HG02678 (cell line): Measurements from ENCODE around the gene TRAF1.
A peak's percentile ranks its signal among the peaks of the same experiment; 100 is the strongest.

Source experiments
- ATAC-seq: cut with Tn5 transposase; IDR thresholded peaks from one replicate; pipeline ENCODE4 v1.9.1; 2021; ENCODE audit warnings: mild to moderate bottlenecking, moderate library complexity; ENCODE audit not compliant: unreplicated experiment

TRAF1 gene

DNA sequence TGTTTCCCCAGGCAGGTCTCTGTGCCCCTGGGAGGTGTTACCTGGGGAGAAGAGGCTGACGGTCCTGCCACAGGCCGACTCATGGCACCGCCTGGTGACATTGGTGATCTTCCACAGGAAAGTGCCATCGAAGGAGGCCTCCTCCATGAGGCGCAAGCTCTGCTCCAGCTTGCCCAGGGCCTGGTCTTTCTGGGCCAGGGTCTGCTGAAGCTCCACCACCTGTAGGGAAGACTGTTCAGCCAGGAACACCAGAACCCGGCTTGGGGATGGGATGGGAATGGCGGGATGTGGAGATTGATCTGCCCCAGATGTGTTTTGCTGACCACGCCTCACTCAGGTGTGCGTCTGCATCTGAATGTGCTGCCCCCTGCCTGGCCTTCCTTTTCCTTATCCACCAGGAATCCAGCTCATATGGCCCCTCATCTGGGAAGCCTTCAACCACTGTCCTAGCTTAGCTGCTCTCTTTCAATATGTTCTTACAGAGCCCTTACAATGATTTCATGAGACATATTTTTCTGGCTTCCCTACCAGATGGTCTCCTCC, 15.2 kb downstream of the TRAF1 start:
- ATAC-seq = no peak

DNA sequence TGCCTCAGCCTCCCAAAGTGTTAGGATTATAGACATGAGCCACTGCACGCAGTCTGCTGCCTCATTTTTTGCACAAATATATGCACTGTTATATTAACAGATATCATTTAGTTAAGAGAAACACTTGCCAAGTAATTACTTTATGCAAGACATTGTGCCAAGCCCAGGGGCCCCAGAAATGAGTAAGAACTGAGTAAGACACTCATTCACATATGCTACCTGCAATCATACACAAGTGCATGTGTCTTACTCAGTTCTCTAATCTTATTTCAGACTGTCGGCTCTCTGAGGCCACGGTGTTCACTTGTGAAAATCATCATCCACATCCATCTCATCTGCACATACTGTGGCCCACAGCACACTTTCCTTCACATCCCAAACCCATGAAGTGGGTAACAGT, 16.0 kb downstream of the TRAF1 start:
- ATAC-seq = no peak

DNA sequence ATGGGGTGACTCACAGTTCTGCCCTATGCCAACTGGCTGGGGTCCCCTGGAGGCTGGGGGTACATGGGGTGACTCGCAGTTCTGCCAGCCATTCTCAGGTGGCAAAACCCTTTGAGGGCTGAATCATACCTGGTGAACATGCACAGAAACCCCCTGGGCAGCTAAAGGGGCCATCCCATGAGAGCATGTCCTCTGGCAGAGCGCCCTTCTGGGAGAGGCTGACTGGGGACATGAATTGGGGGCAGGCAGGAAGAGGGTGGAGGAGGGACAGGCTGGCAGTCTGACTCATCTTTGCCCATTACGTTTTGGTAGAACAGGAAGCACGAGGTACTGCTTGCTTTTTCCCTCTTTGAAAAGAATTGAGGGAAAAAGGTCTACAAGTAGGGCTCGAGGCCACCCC, 16.7 kb downstream of the TRAF1 start:
- no peak for ATAC-seq

DNA sequence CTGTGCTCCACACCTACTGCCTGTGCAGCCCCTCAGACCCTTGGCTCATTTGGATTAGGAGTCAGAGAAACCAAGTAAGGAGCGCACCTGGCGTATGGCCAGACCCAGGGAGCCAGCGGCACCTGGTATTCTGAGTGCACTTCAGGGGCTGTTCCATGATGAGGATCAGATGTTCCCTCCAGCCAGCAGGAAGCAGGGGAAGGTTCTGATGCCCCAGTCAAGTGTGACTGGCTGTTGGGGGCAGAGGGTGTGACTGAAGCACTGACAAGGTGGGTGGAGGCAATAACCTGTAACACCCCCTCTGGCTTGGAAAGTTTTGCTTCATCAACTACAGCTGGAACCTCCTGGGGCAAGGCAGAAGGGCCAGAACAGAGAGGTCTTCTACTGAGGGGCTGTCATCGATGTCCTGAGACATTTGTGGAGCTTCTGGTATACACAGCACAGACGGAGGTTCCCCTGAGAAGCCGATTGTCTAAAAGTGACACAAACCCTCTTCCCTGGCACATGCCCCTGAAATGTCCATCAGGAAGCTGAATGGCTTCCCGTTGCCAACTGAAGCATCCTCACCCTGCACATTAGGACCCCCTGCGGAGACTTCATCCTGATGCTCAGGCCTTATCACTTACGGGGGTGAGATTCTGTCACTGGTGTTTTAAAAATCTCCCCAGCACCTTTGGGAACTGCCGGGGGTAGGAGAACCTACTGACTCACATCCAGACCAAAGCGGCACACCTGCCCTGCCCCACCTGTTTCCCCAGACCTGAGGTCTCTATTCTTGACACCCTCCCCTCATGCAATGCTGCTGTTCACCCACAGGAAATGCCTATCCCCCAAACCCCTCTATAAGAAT, 21.1 kb downstream of the TRAF1 start:
- ATAC-seq = no peak

DNA sequence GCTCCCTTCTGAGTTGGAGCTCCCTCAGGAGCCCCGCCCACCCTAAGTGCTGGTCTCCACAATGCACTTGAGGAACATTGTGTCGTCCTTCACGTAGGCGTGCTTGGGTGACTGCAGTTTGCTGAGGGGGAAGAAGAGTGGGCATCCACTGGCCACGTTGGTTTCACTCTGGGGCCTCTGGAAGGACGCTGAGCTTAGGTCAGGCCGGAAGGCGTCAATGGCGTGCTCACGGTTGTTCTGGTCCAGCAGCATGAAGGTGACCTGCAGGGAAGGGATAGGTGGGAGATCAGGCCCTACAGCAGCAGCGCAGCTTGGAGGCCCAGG, 21.7 kb downstream of the TRAF1 start:
- no peak for ATAC-seq

DNA sequence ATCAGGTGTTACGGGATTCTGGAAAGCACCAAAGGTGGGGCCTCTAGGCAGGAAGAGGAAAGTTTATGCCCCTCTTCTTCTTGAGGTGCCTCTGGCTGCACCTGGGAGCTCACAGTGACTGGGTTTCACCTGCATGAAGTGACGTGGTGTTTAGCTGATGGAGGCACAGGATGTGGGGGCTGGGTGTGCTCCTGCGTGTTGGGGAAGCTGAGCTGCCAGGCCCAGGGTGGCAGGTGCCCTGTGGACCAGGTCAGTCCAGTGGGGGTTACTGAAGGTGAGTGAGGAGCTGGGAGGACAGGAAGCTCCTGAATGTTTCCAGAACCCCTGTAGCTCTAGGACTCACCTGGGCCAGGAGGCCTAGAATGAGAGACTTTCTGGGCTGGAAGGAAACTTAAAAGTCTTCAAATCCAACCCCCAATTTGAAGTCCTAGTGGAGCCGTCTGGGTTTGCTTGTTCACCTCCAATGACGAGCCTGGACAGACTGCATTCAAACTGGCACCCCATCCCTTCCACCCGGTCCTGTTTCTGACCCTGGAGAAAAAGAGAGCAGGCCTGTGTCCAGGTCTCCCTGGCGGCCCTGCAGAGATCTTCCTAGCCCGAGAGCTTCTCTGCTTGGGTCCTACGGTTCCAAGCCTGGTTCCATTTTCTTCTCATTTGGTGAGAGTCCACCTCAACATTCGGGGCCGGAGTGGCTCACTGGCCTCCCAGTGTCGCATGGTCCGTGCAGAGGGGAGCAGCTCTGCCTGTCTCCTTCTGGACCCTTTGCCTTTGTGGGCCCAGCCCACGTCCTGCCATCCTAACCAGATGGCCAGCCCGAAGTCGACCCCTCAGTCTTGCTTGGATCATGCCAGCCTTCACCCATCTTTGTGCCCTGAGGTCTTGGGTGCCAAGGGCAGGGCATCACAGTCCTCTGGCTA, 22.3 kb downstream of the TRAF1 start:
- ATAC-seq = no peak

DNA sequence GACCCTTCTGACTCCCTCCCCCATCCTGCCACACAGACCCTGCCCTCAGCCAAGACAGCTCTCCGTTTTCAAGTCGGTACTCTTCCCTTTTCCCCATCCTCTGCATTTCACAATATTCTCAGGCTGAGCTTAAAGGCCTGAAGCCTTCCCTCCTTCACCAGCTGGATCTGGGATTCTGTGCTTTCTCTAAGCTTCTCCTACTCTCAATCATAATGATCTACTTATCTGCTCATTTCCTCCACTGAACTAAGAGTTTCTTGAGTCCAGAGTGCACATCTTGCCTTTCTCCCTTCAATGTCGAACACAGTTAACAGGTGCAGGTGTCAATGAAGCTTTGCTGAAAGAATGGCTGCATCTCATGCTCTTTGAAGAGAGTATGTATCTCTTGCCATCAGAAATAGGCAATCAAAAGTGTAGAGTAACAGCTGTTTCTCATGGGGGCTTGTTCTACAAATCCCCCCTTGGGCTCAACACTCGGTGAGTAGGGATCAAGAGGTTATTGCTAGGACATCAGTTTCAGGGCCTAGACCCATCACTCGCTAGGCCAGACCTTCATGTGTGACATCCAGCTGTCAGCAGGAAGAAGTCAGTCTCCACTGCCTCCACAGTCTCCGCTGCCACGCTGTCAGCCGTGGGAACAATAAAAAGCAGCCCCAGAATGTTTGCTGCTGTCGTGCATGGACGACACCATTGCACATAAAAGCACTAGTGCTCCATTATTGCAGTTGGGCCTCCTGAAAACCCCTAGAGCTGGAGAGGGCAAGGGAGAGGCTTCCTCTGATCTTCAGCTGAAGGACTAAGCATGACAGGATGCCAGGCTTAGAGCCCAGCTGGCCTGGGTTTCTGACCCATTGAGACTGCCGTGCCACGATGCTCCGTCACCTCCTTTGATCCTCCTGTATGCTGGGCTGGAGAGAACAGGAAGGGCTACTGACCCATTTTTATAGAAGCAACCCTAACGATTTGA, 23.7 kb downstream of the TRAF1 start:
- ATAC-seq = no peak

DNA sequence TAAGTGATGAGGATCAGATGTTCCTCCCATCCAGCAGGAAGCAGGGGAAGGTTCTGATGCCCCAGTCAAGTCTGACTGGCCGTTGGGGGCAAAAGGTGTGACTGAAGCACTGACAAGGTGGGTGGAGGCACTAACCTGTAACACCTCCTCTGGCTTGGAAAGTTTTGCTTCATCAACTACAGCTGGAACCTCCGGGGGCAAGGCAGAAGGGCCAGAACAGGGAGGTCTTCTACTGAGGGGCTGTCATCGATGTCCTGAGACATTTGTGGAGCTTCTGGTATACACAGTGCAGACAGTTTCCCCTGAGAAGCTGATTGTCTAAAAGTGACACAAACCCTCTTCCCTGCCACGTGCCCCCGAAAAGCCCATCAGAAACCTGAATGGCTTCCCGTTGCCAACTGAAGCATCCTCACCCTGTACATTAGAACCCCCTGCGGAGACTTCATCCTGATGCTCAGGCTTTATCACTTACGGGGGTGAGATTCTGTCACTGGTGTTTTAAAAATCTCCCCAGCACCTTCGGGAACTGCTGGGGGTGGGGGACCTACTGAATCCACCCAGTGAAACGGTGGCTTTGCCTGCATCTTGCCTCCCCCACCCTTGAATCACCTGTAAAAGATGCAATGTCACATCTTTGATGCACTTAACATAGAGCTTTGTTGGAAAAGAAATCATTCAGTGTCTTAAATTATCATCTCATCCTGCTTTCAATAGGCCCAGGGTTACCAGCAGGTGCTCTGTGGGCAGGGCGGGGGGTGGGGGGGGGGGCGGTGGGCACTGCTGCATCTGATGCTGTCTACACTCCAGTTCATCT, 24.6 kb downstream of the TRAF1 start:
- ATAC-seq = no peak

DNA sequence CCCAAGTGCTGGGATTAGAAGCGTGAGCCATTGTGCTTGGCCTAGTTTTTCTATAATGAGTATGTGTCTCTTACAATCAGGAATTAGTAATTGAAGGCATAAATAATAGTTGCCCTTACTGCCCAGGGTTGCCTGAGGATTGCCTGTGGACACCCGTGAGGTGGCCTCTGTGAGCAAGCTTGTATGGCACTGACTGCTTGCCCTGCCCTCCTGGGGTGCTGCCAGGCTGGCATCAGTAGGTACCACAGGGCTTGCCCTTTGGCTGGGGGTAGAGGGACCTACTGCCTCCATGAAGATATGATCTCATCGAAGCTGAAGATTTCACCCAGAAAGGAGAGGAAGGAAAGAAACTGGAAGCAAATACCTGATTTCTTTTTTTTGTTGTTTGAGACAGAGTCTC, 25.8 kb downstream of the TRAF1 start:
- no peak for ATAC-seq

DNA sequence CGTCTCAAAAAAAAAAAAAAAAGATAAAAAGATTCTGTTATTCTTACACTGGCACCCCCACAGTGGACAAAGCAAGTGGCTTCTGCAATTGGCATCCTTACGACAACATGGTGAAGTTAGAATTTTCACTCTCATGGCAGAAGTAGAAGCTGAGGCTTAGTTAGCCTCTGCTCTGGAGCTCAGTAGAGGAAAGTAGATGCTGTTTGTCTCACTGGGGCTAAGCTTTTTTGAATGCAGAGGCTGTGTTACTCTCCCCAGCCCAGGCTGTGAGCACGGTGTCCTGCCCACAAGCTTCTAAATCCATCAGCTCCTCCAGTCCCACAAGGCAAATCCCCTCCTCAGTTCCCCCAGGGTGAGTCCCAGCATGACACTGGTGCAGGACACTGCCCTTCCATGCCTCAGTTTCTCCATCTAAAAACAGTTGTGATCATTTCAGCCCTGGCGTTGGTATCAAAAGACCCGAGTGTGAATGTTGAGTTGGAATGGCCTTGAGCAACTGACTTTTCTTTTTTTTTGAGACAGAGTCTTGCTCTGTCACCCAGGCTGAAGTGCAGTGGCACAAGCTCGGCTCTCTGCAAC, 27.0 kb downstream of the TRAF1 start:
- ATAC-seq = no peak

DNA sequence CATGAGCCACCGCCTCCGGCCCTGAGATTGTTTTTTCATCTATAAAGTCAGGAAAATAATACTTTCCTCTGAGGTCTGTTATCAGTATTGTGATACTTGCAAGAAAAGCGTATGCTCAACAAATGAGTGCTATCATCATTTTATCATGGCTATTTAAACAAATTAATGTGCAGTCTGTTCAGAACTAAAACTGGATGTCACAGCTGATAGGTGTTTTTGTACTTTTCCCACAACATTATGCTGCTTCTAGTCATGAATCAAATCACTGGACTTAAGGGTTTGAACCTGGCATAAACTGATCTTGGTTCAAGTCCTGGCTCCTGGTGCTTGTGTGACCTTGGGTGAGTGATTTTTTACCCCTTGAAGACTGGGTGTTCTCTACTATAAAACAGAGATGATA, 28.2 kb downstream of the TRAF1 start:
- ATAC-seq = no peak

DNA sequence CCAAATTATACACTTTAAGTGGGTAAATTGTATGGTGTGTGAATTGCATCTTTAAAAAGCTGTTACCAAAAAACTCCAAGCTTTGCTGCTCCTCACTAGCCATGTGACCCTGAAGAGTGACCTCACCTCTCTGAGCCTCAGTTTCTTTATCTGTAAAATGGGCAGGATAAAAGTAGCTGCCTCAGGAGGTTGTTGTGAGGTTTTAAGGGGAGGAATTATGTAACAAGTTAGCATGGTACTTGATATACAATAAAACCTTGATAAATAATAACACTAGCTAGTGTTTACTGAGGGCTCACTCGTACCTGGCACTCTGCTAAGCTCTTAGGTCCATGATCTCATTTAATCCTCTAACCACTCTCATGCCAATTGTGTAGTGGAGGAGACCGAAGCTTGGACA, 30.6 kb downstream of the TRAF1 start:
- no peak for ATAC-seq

DNA sequence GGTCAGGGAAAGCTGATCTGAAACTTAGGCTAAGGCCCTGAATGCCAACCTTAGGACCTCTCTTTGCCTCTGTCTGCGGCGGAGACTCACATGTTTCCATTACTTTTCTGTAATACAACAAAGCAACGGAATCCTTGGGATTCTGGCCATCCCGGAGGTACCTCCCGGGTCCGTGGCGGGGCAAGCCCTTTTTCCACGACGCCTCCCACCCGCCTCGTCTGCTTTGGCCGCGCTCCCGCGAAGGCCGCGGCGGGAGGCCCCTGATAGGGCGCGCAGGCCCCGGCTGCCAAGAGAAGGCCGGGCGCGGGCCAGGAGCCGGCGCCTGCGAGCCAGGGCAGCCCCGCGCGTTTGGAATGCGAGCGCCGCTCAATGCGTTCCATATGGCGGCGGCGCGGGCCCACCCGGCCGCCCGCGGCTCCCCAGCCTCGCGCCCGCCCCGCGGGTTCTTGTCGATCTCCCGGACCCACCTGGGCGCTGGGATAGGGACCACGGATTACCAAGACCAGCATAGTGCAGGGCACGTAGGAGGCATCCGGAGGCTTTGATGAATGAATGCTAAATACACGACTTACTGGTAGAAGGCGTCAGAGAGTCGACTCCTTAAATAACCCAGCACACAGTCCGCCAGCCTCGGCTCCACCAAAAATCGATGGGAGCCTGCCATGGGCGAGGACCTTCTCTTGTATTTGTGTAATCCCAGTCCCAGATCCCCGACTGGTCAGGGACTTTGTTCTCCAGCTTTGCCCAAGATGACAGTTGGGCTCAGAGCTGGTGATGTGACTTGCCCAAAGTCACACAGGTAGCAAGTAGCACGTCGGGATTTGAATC, 32.1 kb downstream of the TRAF1 start:
- no peak for ATAC-seq

DNA sequence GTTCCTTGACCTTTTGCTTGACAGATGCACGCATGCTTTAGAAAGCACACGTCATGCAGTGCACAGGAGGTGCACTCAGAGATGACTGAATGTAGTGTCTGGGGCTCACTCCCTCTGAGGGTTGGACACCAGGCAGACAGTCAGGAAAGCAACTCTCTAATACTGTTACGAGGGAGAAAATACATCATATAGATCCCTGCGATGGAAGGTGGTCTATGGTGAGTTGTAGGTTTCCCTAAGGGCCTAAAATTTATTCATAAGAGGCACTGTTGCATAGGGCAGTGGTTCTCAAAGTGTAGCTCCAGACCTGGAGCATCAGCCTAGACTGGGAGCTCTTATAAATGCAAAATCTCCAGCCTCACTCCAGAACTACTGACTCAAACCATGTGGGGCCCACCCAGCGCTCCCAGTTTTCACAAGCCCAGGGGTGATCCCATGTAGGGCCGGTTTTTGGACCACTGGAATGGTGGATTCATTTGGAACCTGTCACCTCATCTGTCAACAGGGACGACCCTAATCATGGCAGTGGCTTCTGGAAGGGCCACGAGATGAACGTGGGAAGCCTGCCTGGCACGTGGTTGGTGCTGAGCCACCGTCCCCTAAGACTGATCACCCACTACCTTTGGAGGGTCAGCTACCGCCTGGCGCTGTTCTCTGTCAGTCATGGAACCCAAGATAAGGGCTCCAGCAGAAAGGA, 32.8 kb downstream of the TRAF1 start:
- no peak for ATAC-seq

DNA sequence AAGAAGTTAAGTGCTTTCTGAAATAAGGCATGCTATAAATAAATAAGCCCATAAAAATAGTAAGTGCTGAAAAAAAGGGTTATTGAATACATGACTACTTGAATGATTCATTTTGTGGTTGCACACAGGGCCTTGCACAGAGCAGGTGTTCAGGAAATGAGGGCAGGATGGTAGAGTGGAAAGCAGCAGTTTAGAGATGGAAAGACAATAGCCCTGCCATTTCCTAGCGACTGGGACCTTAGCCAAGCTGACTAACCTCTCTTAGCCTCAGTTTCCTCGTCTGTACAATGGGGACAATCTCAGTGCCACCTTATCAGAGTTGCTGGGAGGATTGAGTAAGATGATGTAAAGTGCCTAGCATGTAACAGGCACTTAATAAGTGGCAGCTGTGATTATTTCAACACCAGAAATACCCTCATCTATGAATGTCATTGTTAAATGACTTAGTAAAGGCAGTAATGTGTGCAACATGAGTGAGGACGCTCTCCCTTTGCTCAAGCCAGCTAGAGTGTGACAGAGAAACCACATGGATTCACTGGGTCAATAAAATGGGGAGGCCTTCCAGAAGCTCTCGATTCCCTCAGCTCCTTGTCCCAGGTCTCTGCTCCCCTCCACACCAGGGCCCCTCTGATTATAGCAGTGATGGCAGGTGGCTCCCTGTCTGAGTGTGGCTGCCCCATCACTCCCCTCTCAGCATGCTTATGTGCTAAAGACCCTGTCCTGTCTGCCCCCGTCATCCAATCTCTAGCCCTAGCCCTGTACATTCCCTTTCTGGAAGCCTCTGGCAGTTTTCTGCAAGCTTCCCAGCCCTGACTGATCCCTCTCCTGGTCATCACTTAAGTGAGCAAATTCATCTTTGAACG, 33.6 kb downstream of the TRAF1 start:
- peak; percentile 59 for ATAC-seq

DNA sequence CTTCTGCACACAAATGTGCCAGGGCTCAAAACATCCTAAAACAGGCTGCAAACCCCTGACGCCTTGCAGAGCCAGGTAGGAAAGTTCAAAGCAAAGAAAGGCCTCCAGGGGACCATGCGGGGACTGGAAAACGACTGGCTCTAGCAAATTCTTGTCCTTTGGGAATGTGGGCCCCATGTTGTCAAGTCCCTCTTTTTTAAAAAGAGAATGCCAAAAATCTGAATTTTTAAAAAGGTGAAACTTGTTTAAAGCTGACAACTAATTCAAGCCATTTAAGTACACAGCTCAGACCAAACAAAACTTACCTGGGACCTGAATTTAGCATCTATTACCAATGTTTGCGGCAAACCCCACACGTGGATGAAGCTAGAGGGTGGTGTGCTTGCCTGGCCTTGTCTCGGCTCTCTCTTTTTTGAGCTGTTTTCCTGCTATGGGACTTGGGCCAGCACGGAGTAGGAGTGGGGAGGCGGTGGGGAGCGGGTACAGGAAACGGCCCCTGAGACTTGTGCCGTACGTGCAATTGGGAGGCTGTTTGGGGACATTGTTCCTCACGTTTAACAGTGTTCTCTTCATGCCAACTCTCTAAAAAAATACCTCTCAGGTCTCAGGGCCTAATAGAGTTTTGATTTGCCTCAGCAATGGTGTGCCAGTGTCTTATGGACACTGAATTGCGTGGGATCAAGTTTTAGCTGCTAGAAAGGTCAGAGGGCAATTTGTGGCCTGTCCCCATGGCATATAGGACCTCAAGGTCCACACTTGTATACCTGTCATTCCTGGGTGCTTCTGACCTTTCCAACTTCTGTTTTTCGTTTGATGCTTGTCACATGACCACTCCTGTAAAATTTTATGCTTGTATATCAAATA, 34.5 kb downstream of the TRAF1 start:
- ATAC-seq = peak; percentile 36
